HG03354 (cell line): ENCODE data around the gene AMT.
A peak's percentile ranks its signal among the peaks of the same experiment; 100 is the strongest.
"Not testable (repeated sequence)": the region's sequence is repeated elsewhere in the genome, so short reads cannot be mapped to it uniquely, and the experiment has no call there.

Source experiments
- ATAC-seq: cut with Tn5 transposase; IDR thresholded peaks from one replicate; pipeline ENCODE4 v1.9.1; 2021; ENCODE audit warnings: mild to moderate bottlenecking; ENCODE audit not compliant: unreplicated experiment, poor library complexity, severe bottlenecking

AMT gene

GRCh38 chr3:49428752-49429080, 6.4 kb upstream of the AMT start:
- peak; percentile 4 for ATAC-seq

DNA sequence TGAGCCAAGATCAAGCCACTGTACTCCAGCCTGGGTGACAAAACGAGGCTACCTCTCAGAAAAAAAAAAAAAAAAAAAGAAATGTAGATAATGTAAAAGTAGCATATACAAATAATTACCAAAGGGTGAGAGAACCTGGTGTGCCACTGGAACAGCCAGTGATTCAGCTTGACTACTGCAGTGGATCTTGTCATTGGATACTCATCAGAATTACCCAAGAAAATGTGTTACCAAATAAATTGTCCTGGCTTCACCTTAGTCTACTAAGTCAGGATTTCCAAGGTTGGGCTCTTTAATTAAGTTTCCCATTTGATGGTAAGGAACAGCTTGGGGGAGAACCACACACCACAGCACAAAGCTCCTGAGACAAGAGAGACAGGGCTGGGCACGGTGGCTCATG, 5.3 kb upstream of the AMT start:
- ATAC-seq, result no peak

DNA sequence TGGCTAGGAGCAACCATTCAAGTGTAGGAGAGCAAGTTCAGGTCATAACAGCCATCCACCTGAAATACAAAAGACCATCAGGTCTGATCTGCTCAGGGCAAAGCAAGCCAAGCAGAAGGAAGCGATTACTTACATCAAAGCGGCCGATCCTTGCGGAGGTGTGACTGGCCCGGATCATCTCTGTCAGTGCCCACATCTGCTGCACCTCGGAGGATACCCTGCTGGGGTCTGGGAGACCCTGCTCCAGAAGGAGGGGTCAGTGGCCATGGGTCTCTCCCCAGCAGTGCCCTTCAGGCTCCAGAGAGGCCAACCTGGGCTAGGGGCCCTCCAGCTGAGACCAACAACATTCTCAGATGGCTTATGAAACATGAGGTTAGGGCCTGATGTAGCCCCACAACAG, 2.5 kb upstream of the AMT start:
- no peak for ATAC-seq

GRCh38 chr3:49421890-49422378, 339 bp downstream of the AMT start:
- no peak for ATAC-seq

DNA sequence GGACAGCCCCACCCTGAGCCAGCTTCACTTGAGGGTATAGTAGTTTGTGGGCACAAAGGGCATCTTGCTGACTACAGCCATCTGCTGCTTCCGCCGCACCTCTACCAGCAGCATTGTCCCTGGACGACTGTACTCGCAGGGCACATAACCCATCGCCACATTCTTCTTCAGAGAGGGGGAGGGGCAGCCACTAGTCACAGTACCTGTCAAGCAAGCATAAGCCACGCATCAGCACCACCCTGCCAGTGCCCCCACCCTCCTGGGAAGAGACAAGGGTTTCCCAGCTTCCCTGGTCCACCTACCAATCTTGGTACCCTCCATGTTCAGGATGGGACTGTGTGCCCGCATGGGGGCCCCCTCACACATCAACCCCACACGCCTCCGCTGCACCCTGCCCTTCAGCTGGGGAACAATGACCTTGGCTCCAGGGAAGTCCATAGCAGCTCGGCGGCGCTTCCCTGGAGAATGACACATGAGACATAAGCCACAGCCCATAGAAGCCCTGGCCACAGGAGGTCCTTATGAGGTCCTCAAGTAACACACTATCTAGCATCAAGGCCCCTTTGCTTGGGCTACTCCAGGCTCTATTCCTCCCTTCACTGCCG, 4.7 kb downstream of the AMT start:
- no peak for ATAC-seq

GRCh38 chr3:49416867-49417266, 5.4 kb downstream of the AMT start:
- no peak for ATAC-seq

DNA sequence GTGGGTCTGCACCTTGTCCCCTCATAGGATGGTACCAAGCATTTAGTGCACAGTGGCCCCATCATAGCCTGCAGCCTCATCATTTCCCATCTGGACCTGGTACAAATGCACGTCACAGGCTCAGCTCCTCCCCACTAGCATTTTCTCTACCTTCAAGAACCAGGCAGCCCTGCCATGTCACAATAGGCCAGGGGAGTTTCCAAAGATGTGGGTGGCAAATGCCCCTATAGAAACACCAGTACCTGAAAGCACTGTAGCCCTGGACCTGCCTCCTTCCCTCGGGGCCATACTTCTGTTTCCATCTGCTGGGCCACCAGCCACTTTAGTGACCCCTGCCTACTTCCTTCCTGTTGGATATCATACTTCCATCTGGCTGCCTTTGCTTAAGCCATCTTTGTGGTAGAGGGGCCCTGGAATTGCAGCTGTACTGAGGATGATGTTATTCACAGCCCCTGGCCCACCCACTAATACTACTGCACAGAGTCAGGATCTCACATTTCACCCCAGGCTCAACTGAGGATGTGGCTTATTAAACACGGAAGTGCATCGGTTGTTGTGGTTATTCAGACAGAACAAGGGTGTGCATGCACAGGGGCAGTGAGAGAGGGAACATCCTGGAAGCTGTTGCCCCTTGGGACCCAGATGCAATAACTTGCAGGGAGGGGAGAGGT, 6.2 kb downstream of the AMT start:
- peak; percentile 15 for ATAC-seq

GRCh38 chr3:49414753-49415152, 7.5 kb downstream of the AMT start:
- no peak for ATAC-seq

GRCh38 chr3:49413338-49413734, 8.9 kb downstream of the AMT start:
- no peak for ATAC-seq

GRCh38 chr3:49412632-49413337, 9.5 kb downstream of the AMT start:
- ATAC-seq, result no peak

DNA sequence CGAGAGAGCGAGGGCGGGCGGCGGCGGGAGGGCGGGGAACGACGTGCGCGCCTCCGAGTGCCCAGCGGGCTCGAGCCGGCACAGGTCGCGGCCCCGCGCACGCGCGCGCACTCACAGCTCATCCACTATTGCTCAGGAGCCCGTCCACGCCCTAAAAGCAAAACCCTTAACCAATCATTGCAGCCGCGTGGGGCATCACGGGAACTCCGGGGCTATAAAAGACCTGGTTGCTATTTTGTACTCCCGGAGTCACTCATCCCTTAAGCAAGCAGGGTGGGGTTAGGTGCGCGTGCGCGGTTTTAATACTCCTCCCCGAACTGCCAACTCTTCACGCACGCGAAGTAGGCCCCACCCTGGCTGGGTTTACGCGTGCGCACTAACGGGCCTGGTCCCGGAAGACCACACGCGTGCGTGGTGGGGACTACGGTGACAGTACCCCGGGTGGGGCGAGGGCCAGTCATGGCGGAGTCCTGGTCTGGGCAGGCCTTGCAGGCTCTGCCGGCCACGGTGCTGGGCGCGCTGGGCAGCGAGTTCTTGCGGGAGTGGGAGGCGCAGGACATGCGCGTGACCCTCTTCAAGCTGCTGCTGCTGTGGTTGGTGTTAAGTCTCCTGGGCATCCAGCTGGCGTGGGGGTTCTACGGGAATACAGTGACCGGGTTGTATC, 10.2 kb downstream of the AMT start, which contains the start of the genes RHOA and TCTA:
TSS of gene RHOA (minus strand) at position 9 of the 664 bp plus-strand sequence. CDS start 36,387 bp downstream, outside the sequence.
TSS of gene TCTA (plus strand) at position 456 of the 664 bp plus-strand sequence. CDS start at position 460, 4 bp downstream.
- ATAC-seq, result peak; percentile 79

DNA sequence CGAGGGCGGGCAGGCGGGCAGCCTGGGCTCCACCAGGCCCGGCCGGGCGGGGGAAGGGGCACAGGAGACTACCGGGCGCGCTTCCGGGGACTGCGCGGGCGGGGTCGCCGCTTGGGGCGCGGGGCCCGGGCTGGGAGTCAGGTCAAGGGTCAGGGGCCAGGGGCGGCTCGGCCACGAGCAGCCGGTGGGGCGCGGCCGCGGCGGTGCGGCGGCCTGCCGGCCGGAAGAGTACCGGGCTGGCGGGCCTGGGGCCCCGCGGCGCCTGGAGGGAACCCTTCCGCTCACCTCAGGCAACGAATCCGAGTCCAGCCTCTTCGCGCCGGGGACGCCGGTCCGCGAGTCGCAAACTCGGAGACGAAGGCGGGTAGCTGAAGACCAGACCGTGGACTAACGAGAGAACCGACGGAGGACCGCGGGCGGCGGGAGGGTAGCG, 10.7 kb downstream of the AMT start:
- peak; percentile 36 for ATAC-seq

DNA sequence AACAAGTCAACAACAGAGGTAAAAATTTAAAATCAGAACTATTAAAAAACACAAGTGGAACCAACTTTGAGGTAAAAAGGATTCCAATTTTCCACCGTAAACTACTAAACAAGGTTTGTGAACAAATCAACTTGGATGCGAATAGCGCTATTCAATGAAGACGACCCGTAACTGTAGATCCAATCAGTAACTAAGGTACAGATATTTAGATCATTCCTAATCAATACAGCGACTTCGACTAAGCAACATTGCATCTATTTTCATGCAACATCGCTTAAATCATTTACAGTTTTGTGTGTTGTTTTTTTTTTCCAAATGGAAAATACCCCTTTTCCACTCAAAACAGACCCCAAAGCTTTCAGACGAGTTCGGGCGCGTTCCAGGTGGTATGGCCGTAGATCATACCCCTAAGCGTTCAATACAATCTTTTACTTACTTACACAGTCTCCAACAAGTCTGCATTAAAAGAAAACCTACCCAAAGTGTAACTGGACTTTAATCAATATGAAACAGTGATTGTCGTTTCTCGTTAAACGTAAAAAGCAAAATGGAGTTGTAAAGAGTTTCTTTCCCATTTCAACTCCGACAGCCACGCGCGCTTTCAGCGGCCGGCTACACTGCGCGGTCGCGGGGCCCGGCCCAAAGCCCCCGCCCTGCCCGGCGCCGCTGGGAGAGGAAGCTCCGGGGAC, 11.3 kb downstream of the AMT start:
- no peak for ATAC-seq

DNA sequence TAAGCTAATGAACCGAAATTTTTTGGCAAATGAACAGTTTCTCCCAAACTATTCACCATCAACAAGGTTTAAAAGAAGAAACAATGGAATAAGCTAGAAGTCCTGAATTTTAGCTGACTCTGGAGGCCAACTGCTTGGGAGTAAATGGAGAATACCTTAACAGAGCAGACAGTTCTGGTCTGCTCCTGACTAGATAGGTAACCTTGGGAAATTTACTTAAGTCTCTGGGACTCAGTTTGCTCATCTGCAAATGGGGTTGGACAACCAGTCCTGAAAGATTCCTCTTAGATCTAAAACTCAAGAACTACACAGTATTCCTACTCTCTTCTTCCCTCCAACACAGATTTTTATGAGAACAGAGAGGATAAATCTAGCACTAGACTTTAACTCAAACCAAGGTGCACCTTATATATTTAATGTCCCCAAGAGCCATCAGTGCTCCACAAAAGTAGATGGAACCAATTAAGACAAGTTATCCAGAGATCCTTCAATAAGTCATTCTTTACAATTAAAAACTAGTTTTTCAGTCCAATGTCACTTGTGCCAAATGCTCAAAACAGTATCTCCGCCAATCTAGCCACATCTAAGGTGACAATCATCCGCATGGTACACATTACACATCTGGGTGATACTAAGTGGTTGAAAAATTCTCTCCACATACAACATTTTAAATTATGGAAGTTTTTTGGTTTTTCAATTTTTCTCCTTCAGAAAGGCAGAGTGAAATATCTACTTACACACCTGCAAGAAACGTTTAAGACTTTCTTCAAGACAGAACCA, 12.0 kb downstream of the AMT start:
- ATAC-seq, result no peak

DNA sequence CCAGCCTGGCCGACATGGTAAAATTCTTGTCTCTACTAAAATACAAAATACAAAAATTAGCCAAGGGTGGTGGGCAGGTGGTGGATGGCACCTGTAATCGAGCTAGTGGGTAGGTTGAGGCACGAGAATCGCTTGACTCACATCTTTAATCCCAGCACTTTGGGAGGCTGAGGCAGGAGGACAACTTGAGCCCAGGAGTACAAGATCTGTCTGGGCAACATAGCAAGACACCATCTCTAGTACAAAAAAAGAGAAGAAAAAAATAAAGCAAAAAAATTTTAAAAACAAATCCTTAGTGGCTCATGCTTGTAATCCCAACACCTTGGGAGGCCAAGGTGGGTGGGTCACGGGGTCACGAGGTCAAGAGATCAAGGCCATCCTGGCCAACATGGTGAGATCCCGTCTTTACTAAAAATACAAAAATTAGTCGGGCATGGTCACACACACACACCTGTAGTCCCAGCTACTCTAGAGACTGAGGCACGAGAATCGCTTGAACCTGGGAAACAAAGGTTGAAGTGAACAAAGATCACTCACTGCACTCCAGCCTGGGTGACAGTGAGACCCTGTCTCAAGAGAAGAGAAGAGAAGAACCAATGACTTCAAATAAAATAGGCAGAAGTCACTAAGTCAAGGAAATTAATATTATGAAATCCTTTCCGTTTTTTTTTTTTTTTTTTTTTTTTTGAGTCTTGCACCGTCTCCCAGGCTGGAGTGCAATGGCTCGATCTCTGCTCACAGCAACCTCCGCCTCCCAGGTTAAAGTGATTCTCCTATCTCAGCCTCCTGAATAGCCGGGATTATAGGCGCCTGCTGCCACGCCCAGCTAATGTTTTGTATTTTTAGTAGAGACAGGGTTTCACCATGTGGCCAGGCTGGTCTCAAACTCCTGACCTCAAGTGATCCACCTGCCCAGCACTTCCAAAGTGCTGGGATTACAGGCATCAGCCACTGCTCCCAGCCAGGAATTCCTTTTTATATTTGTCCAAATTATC, 15.4 kb downstream of the AMT start:
- no peak for ATAC-seq

- not testable (repeated sequence) for ATAC-seq
These were observed 16.7 kb downstream of the AMT start for GRCh38 chr3:49405570-49405969.

DNA sequence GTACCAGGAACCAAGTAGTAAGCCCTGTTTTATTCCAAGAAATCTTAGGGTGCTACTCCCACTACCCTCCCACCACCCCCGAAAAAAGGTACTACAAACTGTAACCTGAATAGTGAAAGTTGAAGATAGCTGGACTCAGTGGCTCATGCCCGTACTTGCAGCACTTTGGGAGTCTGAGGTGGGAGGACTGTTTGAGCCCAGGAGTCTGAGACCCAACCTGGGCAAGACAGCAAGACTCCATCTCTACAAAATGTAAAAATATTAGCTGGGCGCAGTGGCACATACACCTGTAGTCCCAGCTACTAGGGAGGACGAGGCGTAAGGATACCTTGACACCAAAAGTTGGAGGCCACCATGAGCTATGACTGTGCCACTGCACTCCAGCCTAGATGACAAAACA, 18.4 kb downstream of the AMT start:
- no peak for ATAC-seq

DNA sequence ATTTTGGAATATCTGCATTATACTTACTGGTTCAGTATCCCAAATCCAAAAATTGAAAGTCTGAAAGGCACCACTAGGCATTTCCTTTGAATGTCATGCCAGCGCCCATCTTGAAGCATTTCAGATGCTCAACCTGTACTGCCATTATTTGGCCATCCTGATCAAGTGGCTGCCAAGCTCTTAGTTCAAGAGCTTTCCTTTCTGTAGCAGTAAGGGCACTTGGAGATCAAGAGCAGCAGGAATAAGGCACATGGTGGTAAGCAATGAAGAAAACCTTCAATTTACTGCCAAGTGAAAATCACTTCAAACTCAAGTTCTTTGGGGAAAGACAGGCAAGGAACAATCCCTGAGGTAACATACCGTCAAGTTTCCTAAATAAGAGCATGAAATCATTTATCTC, 20.5 kb downstream of the AMT start:
- ATAC-seq, result no peak
